KOPT-K1 (cell line): ENCODE measurements around the gene TNFAIP2.

ENCODE experiments used
- H3K27ac ChIP-seq: fragments of 200-600 bp; sonication (generic); 2 replicates; pipeline ENCODE4 v1.5.1; 2016; ENCODE audit warnings: antibody characterized with exemption, mild to moderate bottlenecking, low read depth, low read length; ENCODE audit not compliant: poor library complexity, severe bottlenecking
- H3K36me3 ChIP-seq: fragments of 200-600 bp; sonication (generic); 2 replicates; pipeline ENCODE4 v1.5.1; 2017; ENCODE audit warnings: antibody characterized with exemption, mild to moderate bottlenecking, low read length, moderate library complexity; ENCODE audit not compliant: insufficient read depth
- H3K9me3 ChIP-seq: fragments of 200-600 bp; sonication (generic); 2 replicates; pipeline ENCODE4 v1.5.1; 2017; ENCODE audit warnings: antibody characterized with exemption, low read length, mild to moderate bottlenecking; ENCODE audit not compliant: insufficient read depth, poor library complexity, severe bottlenecking

TNFAIP2 gene

GRCh38 chr14:103132381-103133209, 9.3 kb downstream of the TNFAIP2 start:
- no peaks in the 10 kb centered on the region for H3K36me3 ChIP-seq
- no peak overlapping the region for H3K27ac ChIP-seq
- no peaks in the 10 kb centered on the region for H3K9me3 ChIP-seq

- Histone ChIP-seq H3K9me3 (no peaks in the 10 kb centered on the region), H3K36me3 (no peaks in the 10 kb centered on the region), H3K27ac (no peak overlapping the region)
Measured at GRCh38 chr14:103133210-103134140, 10.2 kb downstream of the TNFAIP2 start.

- H3K27ac ChIP-seq: no peak overlapping the region
- no peaks in the 10 kb centered on the region for H3K9me3 ChIP-seq
- no peaks in the 10 kb centered on the region for H3K36me3 ChIP-seq
Measured at GRCh38 chr14:103134405-103134804, 11.1 kb downstream of the TNFAIP2 start.

- Histone ChIP-seq H3K9me3 (no peaks in the 10 kb centered on the region), H3K36me3 (no peaks in the 10 kb centered on the region), H3K27ac (no peak overlapping the region)
Measured at GRCh38 chr14:103134919-103135318, 11.7 kb downstream of the TNFAIP2 start.

GRCh38 chr14:103135333-103136260, 12.3 kb downstream of the TNFAIP2 start:
- Histone ChIP-seq H3K27ac (no peak overlapping the region), H3K9me3 (no peaks in the 10 kb centered on the region), H3K36me3 (no peaks in the 10 kb centered on the region)

GRCh38 chr14:103136388-103137271, 13.4 kb downstream of the TNFAIP2 start:
- Histone ChIP-seq H3K27ac (no peak overlapping the region), H3K9me3 (no peaks in the 10 kb centered on the region), H3K36me3 (no peaks in the 10 kb centered on the region)

GRCh38 chr14:103137689-103138300, 14.5 kb downstream of the TNFAIP2 start:
- Histone ChIP-seq H3K36me3 (no peaks in the 10 kb centered on the region), H3K27ac (no peak overlapping the region), H3K9me3 (no peaks in the 10 kb centered on the region)

- Histone ChIP-seq H3K36me3 (no peaks in the 10 kb centered on the region), H3K9me3 (no peaks in the 10 kb centered on the region), H3K27ac (no peak overlapping the region)
Measured at GRCh38 chr14:103138301-103139131, 15.3 kb downstream of the TNFAIP2 start.

GRCh38 chr14:103139132-103140025, 16.1 kb downstream of the TNFAIP2 start:
- Histone ChIP-seq H3K27ac (no peak overlapping the region), H3K36me3 (no peaks in the 10 kb centered on the region)

GRCh38 chr14:103140316-103141109, 17.3 kb downstream of the TNFAIP2 start:
- Histone ChIP-seq H3K9me3 (no peaks in the 10 kb centered on the region), H3K36me3 (no peaks in the 10 kb centered on the region), H3K27ac (no peak overlapping the region)

More at GRCh38 chr14:103139132-103140025, 16.1 kb downstream of the TNFAIP2 start:
- H3K9me3 ChIP-seq: no peaks in the 10 kb centered on the region

- H3K27ac ChIP-seq: no peak overlapping the region
Measured at GRCh38 chr14:103141117-103141796, 18.0 kb downstream of the TNFAIP2 start.

More at GRCh38 chr14:103141117-103141796, 18.0 kb downstream of the TNFAIP2 start:
- no peaks in the 10 kb centered on the region for H3K36me3 ChIP-seq
- no peaks in the 10 kb centered on the region for H3K9me3 ChIP-seq
